ENCODE measurements around the gene ZFYVE9.
"Not testable (repeated sequence)": the region's sequence is repeated elsewhere in the genome, so short reads cannot be mapped to it uniquely, and the experiment has no call there.

The ZFYVE9 gene

DNA sequence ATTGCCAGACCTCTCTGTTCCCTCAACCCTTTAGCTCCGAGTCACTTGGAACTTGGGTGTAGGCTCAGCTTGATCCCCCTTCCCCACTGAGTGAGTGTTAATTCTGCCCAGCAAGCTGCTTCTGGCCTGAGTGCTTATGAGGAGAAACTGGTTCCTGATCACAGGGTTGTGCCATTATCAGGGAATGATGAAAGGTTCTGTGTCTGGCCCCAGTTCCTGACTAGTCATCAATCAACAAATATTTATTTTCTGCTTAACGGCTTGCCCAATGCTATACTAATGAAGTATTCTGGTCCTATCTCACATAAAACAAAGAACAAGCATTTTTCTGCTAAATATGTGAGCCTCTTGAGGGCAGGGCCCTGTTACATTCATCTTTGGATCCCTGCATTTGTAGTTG, 203.4 kb downstream of the ZFYVE9 start:
- no peak for DNase-seq

DNA sequence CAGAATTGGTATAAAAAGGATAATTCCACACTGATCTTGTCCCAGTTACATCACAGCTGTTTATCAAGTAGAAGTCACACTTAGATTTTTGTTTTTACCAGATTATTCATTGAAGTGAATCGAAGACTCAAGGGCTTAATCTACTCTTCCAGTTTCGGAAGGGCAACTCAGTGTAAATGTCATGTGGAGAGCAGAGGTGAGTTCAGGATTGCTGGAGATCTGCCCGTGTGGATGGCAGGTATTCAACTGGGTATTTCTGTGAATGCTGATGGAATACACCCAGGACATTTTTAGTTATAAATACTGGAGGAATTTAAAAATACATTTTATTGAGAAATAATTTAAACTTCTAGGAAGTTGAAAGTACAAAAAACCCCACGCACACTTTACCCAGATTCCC, 204.8 kb downstream of the ZFYVE9 start:
- no peak for DNase-seq

DNA sequence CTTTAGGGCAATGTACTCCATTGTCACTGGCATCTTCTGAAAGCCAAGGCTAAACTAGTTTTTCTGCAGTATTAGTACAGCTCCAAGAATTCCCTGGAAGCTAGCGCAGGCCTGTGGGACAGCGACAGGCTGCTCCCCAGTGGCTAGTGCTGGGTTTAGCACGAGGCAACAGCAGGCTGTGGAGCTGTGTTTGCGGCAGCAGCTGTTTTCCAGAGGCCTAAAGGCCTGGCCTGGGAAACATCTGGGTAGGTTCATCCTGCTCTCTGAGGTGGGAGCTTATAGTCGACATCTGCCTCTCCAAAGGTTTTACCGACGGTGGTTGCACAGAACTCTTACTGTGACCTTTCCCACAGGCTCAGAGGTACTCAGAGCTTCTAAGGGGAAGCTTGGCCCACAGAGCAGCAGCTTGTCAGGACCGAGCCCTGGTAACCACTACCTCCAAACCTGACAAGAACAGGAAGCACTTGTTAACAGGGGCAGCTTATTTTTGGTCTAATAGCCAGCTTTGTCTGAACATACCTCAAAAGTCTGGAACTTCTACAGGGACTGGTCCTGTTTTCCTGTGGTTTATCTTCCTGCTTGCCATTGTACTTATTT, 206.9 kb downstream of the ZFYVE9 start:
- DNase-seq = no peak

DNA sequence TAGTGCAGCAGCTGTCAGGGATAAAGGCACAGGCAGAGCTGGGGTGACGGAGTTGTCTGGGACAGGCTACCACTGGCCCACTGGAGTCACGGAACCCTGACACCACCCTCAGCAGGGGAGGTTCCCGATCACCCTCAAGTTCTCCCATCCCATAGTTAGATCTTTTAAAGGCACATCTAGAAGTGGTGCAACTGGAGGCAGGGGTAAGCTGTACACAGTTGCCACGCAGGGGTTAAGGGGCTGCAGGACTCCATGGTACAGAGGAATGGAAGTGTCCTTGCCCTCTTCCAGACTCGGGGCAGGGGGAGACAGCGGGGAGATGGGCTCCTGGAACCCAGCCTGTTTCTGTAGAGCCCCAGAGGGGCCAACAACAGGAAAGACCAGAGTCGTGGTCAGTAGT, 210.8 kb downstream of the ZFYVE9 start:
- DNase-seq = no peak

DNA sequence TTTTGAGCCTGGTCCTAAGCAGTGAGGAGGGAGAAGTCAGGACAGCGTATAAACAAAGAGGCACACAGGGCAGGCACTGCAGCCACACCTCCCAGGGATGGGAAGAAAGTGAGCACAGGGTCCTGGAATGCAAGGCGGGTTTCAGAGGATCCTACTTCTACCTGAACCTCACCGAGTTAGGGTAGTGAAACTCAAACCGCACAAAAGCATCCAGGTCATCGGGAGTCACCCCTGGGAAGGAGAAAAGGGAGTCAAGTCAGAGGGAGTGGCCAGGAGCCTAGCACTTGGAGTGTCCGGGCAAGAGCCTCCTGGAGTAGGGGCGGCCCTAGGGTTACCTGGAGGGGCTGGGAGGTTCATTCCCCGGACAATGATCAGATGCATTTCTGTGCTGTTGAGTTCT, 213.5 kb downstream of the ZFYVE9 start:
- DNase-seq = no peak

DNA sequence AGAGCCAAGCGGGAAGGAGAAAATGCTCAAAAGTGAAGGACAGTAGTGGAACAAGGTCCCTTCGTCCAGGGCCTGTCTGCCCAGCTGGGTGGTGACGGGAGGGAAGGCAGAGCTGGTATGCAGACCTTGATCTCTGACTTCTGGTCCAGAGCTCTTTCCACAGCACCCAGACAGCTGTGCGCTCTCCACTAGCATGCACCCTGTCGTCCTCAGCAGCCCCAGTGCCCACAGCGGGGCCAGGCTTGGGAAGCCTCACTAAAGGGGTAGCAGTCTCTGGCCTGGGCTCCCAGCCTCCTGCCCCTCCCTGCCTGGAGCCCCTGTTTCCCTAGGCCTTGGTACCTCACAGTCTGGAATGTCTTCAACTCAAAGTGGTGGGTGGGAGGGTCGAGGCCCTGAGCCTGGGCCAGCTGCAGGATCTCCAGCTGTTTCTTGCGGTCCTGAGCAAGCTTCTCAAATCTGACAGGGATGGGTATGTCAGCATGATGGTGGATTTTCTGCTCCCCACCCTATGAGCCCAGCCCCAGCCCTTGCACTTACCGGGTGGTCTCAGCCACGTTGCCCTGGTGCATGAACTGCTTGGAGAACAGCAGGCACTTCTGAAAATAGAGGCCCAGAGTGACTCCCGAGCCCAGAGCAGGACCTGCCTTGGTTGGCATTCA, 214.1 kb downstream of the ZFYVE9 start:
- DNase-seq = no peak

DNA sequence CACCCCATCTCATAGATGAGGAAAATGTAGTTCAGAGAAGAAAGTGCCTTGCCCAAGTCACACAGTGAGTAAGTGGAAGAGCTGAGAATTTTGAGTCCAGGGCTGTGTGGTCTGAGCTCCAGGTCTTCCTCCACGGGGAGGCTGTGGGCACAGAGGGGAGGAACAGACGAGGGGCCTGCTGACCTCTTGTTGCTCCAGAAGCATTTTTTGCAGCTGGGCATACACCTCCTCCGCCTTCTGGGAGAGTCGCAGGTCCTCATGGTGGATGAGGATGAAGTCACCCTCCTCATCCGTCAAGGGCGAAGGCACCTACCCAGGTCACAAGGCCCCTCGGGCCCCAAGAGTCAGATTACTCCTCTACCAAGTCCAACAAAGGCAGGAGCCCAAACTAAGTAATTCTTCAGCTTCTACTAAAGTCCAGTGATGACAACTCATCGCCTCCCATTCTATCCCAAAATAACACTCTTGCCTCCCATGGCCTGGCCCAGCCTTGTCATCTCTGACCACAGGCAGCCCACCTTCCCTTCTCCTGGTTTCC, 215.0 kb downstream of the ZFYVE9 start:
- no peak for DNase-seq

DNA sequence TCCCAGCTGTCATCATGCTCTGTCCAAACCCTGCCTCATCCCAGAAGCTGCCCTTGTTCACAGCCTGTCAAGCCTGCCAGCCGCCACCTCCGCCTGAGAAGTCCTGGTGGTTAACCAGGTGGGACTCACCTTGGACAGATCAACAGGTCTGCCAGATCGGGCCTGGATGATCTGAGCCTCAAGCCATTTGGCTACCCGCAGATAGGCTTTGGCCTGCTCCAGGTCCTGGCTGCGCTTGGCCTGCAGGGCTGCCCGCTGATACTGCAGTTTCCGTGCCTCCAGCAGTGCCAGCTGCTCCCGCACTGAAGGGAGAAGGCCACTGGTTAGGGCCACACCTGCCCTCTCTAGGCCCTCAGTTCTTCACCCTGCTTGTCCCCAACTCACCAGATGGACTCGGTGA, 215.5 kb downstream of the ZFYVE9 start:
- DNase-seq = no peak

DNA sequence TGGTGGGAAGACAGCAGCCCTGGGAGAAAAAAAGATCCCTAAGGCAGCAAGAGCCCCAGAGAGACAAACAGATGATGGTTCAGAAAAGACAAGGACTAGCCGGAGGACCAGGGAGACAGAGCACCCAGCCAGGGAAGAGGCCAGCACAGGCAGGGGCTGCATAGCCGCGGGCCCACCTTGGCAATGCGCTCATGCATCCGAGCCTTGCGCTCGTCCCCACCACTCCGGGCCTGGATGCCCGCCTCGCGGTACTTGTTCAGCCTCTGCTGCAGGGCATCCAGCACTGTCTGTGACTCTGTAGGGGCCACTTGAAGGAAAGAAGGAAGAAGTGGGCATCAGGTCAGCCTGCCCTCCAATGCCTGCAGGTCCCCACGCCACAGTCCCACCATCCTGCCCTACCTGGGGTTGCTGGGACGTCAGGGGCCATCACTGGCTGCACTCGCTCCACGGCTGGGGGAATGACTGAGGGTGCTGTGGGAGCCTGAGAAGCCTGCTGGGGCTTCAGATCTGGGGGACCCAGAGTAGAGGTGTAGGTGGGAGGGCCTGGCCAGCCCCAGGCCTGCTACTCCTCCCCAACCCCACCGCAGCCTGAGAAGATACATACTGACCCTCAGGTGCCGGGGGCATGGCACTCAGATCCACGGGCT, 217.1 kb downstream of the ZFYVE9 start:
- DNase-seq = no peak

DNA sequence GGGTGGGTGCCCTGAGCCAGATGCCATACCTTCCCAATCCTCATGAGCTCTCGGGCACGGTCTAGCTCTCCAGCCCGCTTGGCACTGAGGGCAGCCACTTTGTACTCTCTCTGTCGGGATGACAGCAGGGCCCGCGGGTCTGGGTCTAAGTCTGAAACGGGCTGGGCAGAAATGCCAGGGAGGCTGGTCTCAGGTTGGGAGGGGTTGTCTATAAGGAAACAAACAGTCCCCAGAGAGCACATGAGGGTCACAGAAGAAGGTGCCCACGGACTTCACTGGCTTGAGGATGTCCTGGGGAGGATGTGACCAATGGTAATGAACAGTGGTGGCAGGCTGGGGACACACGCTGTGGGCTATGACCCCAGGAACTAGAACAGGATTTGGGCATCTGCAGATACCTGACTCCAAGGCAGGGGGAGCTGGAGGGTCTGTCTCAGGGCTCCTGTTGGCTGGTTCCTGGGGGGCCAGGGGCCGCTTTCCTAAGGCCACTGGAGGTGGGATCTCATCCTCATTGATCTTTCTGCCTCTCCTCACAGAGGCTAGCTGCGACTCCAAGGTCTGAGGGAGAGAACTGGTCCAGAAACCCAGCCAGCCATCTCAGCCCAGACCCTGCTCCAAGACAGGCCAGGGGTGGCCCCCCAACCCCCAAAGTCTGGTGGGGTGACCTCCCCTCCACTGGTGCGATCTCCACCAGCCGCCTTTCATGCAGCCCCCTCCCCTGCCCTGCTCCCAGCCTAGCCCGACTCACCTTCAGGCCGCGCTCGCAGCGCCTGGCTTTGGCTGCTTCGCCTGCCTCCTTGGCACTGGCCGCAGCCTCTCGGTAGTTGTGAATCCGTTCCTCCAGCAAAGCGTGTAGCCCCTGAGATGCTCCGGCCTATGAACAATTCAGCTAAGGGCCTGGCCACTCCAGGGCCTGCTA, 218.0 kb downstream of the ZFYVE9 start:
- DNase-seq = no peak

DNA sequence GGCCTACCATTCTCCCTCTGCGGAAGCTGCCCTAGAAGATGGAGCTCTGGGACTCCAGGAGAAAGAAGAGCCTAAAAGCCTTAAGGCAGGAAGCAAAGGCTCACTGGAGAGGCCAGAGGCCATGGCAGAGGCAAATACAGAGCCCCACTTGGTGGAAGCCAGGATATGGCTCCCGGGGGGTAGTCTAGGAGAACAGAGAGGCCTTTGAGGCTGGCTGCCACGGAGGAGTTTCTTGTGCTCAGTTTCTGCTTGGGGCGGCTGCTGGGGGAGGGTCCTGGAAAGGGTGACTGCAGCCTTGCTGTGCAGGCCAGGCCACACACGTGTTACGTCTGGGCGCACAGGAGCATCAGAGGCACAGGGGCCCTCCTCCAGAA, 218.7 kb downstream of the ZFYVE9 start:
- DNase-seq = no peak

DNA sequence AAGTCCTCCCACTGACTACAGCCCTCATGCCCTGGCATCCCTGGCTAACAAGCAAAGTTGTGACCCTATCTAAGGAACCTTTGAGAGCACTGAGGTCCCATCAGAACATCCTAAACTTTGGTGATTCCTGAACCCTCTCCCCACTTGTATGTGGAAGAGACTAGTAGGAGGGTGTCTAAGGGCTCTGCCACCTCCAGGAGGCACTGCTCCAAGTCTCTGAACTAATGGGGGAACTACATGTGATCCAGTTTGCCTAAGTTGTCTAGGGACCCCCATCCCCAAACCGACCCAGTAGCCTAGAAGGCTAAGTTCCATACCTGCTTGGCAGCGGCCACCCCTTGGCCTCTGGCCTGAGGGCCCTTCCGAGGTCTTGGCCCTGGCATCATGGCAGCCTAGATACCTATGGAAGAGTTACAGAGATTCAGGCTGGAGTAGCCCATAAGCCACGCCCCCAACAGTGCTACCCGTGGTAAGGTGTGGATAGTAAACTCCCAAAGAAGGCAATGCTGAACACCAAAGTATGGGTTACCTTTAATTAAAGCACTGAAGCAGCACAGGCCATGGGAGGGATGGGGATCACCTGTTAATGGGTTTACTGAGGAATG, 222.4 kb downstream of the ZFYVE9 start:
- no peak for DNase-seq

DNA sequence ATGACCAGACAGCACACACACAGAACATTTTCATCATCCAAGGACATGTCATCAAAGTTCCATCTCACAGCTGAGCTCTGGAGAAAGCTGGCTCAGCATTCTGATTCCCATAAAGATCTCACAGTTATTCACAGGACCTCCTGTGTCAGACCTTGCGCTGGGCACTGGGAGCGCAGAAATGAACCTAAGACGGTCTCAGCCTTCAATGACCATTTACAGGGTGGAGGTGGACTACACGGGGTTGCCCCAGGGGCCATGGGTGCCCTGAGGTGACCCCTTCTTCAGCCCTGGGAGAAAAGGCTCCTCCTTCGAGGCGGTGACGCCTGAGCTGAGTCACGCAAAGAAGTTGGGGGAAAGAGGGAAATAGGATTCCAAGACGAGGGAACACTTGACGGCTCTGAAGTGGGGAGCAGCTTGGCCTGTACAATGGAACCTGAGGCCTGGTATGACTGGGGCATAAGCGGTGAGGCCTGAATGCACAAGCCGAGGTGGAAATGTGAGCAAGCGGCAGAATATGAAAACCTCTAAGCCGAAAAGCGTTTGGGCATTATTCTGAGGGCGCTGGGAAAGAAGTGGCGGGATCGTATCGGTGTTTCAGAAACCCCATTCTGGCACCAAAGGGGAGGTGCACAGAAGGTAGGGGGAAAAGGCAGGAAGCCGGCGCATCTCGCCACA, 223.3 kb downstream of the ZFYVE9 start:
- no peak for DNase-seq

DNA sequence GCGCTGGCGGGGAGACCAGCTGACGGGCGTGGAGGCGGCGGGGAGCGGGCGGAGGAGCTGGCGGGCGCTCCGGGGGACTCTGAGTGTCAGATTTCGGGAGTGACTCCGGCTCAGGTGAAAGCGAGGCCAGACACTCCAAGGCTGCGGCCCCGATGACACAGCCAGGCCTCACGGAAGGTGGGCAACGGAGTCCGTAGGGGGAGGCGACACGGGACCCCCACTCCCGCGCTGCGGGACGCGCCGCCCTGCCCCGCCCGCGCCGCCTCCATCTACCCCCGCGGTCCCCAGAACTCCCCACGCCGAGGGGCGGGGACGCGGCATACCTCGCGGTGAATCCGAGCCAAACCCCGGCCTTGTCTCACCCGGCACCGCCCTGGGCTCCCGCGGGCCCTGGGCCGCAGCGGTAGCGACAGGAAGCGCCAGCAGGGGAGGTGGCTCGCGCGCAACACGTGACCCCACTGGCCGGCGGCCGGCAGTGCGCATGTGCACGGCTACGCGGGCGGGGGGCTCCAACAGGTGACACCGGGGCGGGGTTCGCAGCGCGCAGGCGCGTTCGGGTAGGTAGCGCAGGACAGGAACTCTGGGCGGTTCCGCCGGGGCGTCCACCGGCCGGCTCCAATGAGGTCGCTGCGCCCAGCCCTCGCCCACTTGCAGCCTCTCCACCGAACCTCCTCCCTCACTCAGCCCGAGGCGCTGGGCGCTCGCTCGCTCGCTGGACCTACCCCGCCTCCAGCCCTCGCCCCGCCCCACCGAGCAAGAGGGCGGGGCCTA, 224.0 kb downstream of the ZFYVE9 start, which contains the start of gene CC2D1B:
Gene CC2D1B (minus strand): TSS at position 460 of the 771 bp plus-strand sequence. CDS start 1,585 bp downstream, outside the sequence.
- DNase-seq = peak; percentile 100

DNA sequence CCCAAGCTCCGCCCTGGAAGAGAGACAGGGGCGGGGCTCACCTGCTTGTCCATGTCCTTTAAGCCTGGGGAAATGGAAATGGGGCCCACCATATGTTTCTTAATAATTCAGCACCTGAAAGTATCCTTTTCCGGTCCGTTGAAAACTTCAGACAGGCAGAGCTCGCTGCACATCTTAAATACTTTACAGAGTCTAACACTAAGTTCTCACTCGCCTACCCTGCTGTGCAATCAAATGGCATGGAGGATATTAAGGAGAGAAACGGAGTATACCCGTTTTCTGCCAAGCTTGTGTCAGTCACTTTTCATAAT, 224.6 kb downstream of the ZFYVE9 start:
- no peak for DNase-seq

DNA sequence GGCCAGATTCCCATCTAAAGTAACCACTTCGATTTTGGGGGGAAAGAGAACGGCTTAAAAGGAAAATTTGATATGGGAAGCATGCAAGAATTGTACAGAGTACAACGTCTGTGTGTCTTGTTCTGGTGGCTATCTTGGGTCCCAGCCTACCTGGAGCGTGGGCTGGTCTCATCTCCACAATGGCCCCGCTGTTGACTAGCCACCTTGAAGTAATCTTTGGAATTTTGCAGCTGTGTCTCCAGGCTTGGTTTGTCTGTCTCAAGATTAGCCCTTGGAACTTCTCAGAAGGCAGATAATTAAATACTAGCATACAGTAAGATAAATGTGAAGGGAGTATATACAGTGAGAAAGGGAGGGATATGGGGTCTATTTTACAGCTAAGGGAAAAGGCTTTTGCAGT, 225.4 kb downstream of the ZFYVE9 start:
- no peak for DNase-seq

DNA sequence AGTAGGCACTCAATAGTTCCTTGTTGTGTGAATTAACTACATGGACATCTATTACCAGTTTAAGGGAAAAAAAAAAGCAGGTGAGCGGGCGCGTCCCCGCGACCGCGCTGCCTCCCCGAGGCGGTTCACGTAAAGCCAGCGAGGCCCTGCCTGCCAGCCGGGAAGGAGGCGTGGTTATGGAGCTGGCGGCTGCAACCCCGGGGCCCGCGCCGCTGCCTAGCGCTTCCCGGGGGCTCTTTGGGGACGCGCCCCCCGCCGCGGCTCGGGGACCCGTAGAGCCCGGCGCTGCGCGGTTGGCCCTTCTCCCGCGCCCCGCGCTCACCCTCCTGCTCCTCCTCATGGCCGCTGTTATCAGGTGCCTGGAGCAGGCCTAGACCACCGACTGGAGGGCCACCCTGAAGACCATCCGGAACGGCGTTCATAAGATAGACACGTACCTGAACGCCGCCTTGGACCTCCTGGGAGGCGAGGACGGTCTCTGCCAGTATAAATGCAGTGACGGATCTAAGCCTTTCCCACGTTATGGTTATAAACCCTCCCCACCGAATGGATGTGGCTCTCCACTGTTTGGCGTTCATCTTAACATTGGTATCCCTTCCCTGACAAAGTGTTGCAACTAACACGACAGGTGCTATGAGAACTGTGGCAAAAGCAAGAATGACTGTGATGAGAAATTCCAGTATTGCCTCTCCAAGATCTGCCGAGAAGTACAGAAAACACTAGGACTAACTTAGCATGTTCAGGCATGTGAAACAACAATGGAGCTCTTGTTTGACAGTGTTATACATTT, 226.7 kb downstream of the ZFYVE9 start:
- DNase-seq = peak; percentile 55

DNA sequence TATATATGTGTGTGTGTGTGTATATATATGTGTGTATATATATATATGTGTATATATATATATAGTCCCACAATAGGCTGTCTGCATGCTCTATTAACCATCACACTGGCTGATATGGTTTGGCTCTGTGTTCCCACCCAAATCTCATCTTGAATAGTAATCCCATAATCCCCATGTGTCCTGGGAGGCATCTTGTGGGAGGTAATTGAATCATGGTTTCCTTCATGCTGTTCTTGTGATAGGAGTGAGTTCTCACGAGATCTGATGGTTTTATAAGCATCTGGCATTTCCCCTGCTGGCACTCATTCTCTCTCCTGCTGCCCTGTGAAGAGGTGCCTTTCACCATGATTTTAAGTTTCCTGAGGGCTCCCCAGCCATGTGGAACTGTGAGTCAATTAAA, 228.0 kb downstream of the ZFYVE9 start:
- DNase-seq = not testable (repeated sequence)

DNA sequence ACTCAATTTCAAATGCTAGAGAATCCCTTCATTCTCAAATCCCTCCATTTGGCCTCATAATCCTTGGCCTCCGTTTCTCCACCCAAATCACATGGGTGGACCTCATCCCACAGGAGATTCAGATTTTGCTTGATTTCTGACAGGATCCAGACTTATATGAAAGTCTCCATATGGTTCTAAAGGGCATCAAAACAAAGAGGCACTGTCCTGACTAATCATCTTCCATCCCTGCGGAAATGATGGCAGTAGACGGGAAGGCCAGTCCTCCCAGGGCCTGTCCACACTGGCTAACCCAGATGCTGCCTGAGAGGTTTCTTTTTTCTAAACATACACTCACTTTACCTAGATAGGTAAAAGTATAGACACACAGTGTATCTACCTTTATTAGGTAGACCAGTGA, 243.5 kb downstream of the ZFYVE9 start:
- DNase-seq = no peak

DNA sequence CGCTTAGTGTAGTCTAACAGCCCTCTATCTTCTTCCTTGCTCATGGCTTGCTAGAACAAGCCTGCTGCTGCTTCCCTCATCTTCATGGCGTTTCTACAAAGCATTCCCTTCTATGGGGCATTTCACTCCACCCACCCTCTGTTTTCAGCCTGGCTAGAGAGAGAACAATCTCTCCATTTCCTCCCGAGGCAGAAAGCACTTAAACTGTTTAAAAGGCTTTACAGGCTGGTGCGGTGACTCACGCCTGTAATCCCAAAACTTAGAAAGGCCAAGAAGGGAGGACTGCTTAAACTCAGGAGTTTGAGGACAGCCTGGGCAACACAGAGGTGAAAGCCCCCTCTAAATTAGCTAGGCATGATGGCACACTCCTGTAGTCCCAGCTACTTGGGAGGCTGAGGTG, 244.6 kb downstream of the ZFYVE9 start:
- DNase-seq = no peak

DNA sequence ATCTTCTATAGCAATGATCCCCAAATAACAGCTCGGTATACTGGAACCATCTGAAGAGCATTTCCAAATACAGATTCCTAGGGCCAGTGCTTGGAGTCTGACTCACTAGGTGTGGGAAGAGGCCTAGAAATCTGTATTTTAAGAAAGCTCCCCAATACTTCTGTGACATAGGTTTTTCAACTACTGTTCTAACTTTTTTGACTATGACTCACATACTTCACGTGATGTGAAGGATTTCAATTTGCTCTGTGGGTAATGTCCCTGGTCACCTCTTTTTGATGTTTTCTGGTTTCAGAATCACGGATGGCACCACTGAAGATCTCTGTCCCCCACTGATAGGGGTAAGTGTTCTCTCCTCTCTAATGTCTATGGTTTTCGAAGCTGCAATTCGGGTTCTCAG, 251.3 kb downstream of the ZFYVE9 start:
- DNase-seq = no peak

Data from central memory CD4-positive, alpha-beta T cell (primary cell).